Stimulated activated CD8-positive, alpha-beta memory T cell treated with anti-CD3 and anti-CD28 coated beads, Interleukin-7, amount 100 ng/mL, for 48 hours (primary cell): ENCODE results near the gene DCUN1D3.
A peak's percentile ranks its signal among the peaks of the same experiment; 100 is the strongest.

Source experiments
- DNase-seq, 2 donors: peaks; one replicate each; pipeline ENCODE4 v3.0.0-alpha.2; 2020; ENCODE audit warnings: low read depth in 1 of 2; ENCODE audit errors: extremely low read depth in 1 of 2

Gene DCUN1D3

DNA sequence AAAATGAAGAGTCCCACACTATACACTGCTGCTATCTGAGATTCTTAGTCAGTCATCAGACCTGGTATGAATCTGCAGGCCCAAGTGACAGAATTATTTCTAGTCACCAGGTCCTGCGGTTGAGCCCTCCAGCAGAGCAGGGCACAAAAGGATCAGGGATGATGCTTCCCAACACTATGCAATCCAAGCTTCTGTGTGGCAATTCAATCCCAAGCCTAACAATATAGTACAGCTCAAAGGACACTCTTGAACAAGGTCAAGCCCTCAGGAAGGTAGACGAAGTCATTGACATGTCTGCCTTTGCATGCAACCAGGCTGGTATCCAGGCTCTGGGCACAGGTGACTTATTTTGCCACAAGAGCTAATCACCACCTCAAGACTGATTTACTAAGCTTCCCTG lies 5.8 kb downstream of the DCUN1D3 start:
- DNase-seq = no peak

DNA sequence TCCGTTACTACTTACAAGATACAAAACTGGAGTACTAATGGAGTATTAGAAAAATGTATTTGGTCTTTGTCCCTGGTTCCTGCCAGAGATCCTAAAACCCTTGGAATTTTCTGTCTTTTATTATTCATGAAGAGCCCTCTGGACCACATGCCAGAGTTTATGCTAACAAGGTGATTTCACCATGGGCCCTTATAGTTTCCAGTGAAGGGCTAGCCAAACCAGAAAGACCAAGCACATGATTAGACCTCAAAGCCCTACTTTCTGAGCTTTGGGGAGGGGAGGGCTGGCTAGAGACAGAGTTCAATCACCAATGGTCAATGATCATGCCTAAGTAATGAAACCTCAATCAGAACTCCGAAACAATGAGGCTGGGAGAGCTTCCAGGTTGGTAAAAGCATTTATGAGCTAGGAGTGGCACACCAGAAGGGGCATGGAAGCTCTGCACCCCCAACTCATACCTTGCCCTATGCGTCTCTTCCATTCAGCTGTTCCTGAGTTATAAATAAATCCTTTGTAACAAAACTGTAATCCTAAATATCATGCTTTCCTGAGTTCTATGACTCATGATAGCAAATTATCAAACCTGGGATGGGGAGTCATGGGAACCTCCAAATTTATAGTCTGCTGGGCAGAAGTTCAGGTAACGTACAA lies 10.4 kb downstream of the DCUN1D3 start:
- DNase-seq = no peak

DNA sequence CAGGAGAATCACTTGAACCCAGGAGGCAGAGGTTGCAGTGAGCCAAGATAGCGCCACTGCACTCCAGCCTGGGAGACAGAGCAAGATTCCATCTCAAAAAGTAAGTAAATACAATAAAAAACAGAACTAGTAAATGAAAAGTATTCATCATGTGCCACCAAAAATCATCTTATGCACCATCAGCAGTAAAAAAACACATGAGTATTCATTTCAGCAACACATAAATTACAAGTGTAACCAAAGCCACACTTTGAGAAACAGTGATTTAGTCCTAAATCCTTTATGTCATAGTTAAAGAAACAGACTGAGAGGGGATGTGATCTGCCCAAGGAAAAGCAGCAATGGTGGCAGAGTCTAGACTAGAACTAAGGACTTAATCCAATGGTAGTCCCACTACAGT lies 13.0 kb downstream of the DCUN1D3 start:
- no peak for DNase-seq

DNA sequence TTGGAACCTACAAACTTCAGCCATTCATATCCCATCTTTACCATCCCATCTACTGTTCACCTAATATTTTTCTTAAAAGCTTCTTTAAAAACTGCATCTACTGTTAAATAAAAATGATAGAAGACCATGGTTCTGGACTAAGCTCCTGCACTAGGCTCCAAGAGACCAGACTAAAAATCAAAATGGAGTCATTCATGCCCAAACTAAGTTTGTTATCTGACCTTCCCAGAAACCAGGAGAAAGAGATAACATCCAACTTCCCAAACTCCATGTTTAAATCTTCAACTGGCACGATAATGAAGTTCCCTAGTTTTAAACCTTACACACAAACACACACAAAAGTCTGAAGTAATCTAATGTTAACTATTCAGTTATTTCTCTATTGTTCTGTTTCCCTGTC lies 13.8 kb downstream of the DCUN1D3 start:
- no peak for DNase-seq

DNA sequence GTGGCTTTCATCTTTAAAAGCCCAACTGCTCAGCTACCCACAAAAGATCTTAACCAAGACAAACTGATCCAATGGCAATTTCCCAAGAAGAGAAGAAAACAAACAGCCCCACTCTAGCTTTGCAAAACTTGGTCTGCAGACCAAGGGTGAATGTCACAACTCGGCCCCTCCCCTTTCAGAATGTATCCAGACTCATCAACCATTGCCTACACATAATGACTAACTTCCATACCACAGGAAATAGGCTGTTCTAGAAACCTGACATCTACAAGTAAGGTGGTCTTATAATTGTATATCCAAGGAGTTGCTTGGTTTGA lies 16.0 kb downstream of the DCUN1D3 start:
- peak in 1 of 2 donors; percentile 53 for DNase-seq

GRCh38 chr16:20883554-20884239 lies 16.5 kb downstream of the DCUN1D3 start:
- DNase-seq = no peak

- DNase-seq = no peak
Measured at GRCh38 chr16:20881503-20881878, 18.7 kb downstream of the DCUN1D3 start.

DNA sequence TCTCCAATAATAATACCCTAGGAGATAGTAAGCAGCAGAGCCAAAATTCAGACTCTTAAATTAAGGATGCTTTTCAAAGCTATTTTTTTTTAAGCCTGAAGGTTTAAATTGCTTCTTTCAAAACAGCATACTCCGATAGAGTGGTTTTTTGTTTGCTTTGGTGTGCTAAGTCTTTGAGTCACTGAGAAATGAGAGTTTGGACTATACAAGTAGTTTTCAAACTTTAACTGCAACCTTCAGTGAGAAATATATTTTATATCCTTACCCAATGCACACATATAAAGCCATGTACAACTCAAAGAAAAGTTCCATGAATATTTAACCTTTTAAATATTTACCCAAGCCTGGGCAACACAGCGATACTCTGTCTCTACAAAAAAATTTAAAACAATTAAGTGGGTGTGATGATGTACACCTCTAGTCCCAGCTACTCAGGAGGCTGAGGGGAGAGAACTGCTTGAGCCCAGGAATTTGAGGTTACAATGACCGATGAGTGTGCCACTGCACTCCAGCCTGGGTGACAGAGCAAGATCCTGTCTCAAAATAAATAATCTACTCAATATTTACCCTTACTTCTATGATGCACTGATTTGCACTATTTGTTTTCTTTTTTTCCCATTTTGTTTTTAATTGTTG lies 19.2 kb downstream of the DCUN1D3 start:
- DNase-seq = no peak

- no peak for DNase-seq
Measured at GRCh38 chr16:20879175-20880040, 20.8 kb downstream of the DCUN1D3 start.

- no peak for DNase-seq
Measured at GRCh38 chr16:20878682-20879147, 21.4 kb downstream of the DCUN1D3 start.

GRCh38 chr16:20875355-20875650 lies 24.9 kb downstream of the DCUN1D3 start:
- DNase-seq = no peak

DNA sequence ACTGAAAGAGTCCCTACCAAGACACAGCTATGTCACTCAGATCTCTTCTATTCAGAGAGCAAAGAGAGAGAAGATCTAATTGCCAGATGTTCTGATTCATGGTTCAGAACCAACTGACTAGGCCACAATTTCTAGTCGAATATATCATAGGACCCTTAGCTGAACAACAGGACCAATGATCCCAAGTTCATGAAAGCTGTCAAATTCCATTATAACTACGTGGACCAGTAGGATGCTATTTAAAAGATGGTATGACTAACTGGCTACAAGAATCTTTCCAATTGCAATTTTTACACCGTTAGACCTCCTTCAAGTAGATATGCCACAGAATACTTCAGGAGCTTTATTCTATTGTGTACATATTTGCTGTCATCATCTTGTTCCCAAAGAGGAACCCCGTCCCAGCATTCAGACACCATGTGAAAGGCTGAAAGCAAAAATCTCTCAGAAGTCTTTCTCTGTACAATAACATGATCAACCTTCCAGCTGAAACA lies 26.0 kb downstream of the DCUN1D3 start:
- DNase-seq = no peak

DNA sequence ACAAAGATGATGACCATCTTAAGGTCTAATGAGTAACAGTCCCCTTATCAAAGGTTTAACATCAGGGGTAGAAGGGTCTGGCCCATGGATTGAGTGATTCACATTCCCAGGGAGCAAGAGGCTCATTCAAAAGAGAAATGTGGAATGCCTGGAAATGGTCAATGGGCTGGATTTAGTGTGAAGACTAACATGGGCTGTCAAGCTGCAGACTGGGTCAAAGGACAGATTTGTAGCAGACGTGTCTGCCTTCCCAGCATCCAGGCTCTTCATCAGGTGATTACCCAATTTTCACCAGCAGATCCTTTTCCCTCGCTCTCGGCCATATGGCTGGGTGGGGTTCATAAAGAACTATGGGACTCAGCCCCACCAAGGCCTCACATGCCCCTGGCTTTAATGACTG lies 26.8 kb downstream of the DCUN1D3 start:
- no peak for DNase-seq

DNA sequence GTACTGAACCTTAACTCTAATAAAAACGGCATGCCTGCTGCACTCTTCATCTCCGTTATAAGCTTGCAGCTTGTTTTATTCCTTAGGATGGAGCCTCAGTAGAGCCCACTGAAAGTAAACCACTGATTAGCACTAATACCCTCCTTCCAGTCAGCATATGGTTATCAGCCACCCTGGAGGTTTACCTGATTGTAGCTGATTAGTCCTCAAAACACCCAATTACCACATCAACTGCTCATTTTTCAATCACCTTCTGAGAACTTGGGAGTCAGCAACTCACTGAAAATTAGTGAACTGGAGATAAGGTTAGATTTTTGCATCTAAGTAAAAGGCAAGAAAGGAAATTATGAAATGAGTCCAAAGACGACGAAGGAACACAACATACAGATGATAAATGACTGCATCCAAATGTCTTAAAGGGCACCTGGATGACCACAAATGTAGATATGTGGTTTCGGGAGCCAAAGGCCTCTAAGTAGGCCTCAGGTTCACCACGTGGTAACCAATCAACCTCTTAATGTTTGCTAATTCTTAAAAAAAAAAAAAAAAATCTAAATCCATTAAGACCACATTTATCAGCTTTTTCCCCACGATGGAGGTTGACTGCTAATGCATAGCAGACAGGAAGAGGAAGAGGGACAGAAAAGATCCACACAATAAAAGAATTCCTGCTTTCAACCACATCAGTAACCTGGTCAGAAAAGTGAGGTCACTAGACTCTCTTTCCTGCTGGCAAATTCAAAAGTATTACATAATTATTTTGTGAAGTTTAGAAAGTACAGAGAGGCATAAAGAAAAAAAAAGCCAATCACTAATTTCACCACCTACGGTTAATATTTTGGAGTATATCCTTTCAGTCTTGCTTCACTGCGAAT lies 28.0 kb downstream of the DCUN1D3 start:
- no peak for DNase-seq

GRCh38 chr16:20871258-20871657 lies 28.9 kb downstream of the DCUN1D3 start:
- no peak for DNase-seq

DNA sequence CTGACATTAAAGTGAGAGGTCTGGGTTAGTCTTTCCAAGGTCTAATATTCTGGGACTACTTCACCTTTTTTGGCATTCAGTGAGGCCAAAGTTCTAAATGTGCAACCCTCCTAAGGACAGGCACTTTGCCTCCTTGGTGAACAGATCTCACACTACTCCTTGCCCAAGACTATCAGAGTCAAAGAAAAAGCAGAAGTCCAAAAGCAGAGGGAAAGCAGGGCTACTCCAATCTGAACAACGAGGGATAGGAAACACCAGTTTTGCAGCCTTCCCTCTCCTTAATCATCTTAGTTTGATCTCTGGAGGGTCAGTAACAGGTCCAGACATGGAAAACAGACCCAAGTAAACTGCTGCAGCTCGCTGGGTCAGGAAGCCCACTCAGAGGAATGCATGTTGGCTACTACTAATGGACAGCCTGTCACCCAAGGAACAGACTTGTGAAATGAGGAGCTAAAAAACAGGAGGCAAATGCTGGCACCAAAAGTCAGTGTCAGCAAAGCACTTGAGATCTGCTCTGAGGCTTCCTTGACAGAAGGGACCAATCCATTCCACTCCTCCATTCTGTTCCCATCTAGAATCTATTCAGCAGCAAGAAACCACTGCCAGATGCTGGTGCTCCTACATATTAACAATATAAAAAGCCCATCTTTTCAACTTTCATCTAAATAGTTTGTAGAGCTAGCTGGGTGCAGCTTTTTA lies 29.9 kb downstream of the DCUN1D3 start:
- no peak for DNase-seq

DNA sequence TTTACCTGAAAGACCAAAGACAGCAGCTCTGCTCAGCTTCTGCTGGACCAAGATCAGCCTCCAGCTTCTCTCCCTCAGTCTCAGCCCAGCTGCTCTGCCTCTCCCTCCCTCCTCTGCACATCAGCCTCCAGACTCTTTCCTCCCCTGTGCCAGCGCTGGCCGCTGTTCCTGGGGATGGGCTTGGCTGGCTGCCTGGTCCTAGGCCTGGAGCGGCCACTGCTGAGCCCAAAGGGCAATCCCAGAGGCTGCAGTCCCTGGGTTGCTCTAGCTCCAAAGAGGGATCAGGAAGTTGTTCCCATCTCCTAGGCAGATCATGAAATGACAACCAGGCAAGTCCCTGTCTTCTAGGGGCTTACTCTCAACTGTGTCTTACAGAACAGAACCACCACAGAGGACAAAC lies 31.3 kb downstream of the DCUN1D3 start:
- DNase-seq = no peak

- DNase-seq = no peak
Measured at GRCh38 chr16:20867585-20867984, 32.6 kb downstream of the DCUN1D3 start.

DNA sequence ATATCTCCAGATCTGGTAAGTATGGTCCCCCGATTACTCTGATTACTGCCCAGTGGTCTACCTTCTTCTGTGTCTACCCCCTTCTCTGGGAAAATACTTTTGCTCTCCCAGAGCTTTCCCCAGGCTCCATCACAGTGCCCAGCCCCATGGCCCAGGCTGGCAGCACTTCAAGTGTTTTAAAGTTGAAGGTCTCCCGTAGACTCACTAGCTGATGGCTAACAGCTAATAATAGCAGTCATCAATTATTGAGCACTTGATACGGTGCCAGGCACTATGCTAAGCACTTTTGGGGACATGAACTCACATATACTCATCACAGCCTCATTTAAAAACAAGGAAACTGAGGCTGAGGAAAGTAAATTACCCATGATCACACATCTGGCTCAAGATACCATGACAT lies 33.4 kb downstream of the DCUN1D3 start:
- no peak for DNase-seq
